ENCODE results near the gene RPS6KA5. TPM values are rescaled to one million over a fixed set of nuclear protein-coding genes. Genes with fewer than 3 reads are reported as not detected.

The RPS6KA5 gene
- total RNA-seq, 1 experiment from 2014 or later: 2.6 TPM

- Histone ChIP-seq H3K4me3 (ENCODE audit: low read depth in 2 of 2, low read length in 2 of 2) (no peak overlapping the region), H3K36me3 (ENCODE audit: control insufficient read depth, insufficient read depth, low read length) (no peaks in the 10 kb centered on the region), H3K4me1 (ENCODE audit: control insufficient read depth, insufficient read depth, low read length) (no peaks in the 10 kb centered on the region), H3K9me3 (ENCODE audit: control insufficient read depth, insufficient read depth, low read depth, low read length) (no peaks in the 10 kb centered on the region), H3K27me3 (ENCODE audit: control insufficient read depth, insufficient read depth, low read length) (no peaks in the 10 kb centered on the region), H3K27ac (ENCODE audit: low read length) (no peak overlapping the region)
- DNase-seq (ENCODE audit: low read depth, low spot score) (no peak), ATAC-seq (no peak)
- in situ Hi-C loops (cut with HindIII; ENCODE audit: low pct_unique_long_range_greater_than_20kb, low sequenced_read_pairs): no loop called here
- intact Hi-C loops (cut with micrococcal nuclease; ENCODE audit: unreplicated experiment): no loop called here
- POLR2A ChIA-PET: no interaction called here
- no peak for TF ChIP-seq POLR2AphosphoS5 (IDR thresholded peaks at IDR 0.05; ENCODE audit: low read depth, low read length)
- no peak for TF ChIP-seq SIN3A (IDR thresholded peaks at IDR 0.05; ENCODE audit: borderline replicate concordance, insufficient read depth, low read depth, low read length)
- TF ChIP-seq TCF7L2 (IDR thresholded peaks at IDR 0.05; ENCODE audit: low read depth, low read length): no peak
- no peak for TF ChIP-seq REST (IDR thresholded peaks at IDR 0.05; ENCODE audit: insufficient read depth in 1 of 2, low read depth in 2 of 2, low read length in 1 of 2)
- TF ChIP-seq CTCF (IDR thresholded peaks at IDR 0.05): no peak
- CTCF ChIA-PET: no interaction called here
- no TSS peak for BruUV-seq (replicated peaks)
Measured at GRCh38 chr14:91040545-91040944, 19.9 kb downstream of the RPS6KA5 start.

GRCh38 chr14:91038439-91038838, 22.0 kb downstream of the RPS6KA5 start:
- Histone ChIP-seq H3K36me3 (ENCODE audit: control insufficient read depth, insufficient read depth, low read length) (no peaks in the 10 kb centered on the region), H3K27ac (ENCODE audit: low read length) (no peak overlapping the region), H3K9me3 (ENCODE audit: control insufficient read depth, insufficient read depth, low read depth, low read length) (no peaks in the 10 kb centered on the region), H3K4me3 (ENCODE audit: low read depth in 2 of 2, low read length in 2 of 2) (no peak overlapping the region), H3K4me1 (ENCODE audit: control insufficient read depth, insufficient read depth, low read length) (no peaks in the 10 kb centered on the region), H3K27me3 (ENCODE audit: control insufficient read depth, insufficient read depth, low read length) (no peaks in the 10 kb centered on the region)
- no peak for DNase-seq (ENCODE audit: low read depth, low spot score)
- no TSS peak for BruUV-seq (replicated peaks)
- ATAC-seq: no peak
- ChIA-PET POLR2A (no interaction called here), CTCF (no interaction called here)
- intact Hi-C loops (cut with micrococcal nuclease; ENCODE audit: unreplicated experiment) (no loop called here), in situ Hi-C loops (cut with HindIII; ENCODE audit: low pct_unique_long_range_greater_than_20kb, low sequenced_read_pairs) (no loop called here)
- TF ChIP-seq POLR2AphosphoS5 (IDR thresholded peaks at IDR 0.05; ENCODE audit: low read depth, low read length) (no peak), SIN3A (IDR thresholded peaks at IDR 0.05; ENCODE audit: borderline replicate concordance, insufficient read depth, low read depth, low read length) (no peak), TCF7L2 (IDR thresholded peaks at IDR 0.05; ENCODE audit: low read depth, low read length) (no peak), REST (IDR thresholded peaks at IDR 0.05; ENCODE audit: insufficient read depth in 1 of 2, low read depth in 2 of 2, low read length in 1 of 2) (no peak), CTCF (IDR thresholded peaks at IDR 0.05) (no peak)
